ENCODE results near the gene KASH5.

DNA sequence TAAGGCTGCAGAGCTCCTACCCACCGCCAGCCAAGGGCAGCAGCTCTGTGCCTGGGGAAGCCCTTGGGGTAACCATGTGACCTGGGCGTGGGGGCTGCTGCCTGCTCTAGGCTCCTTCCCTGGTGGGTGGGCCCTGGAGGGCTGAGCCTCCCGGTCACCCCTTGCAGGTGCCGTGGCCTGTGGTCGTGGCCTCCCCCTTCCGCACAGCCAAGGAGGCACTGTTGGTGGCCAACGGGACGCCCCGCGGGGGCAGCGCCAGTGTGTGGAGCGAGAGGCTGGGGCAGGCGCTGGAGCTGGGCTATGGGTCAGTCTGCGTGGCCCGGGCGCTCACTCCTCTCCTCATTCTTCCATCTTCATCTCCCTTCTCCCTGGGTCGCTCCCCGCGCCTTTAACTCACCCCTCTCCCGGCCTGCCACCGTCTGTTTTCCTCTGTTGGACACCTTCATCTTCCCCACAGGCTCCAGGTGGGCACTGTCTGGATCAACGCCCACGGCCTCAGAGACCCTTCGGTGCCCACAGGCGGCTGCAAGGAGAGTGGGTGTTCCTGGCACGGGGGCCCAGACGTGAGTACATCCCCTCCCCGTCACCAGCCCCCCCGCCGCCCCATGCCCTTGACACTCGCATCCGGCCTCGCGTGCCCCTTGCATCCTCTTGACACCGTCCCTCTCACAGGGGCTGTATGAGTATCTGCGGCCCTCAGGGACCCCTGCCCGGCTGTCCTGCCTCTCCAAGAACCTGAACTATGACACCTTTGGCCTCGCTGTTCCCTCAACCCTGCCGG is 76.1 kb downstream of the KASH5 start:
- TF ChIP-seq, protein P1, sequence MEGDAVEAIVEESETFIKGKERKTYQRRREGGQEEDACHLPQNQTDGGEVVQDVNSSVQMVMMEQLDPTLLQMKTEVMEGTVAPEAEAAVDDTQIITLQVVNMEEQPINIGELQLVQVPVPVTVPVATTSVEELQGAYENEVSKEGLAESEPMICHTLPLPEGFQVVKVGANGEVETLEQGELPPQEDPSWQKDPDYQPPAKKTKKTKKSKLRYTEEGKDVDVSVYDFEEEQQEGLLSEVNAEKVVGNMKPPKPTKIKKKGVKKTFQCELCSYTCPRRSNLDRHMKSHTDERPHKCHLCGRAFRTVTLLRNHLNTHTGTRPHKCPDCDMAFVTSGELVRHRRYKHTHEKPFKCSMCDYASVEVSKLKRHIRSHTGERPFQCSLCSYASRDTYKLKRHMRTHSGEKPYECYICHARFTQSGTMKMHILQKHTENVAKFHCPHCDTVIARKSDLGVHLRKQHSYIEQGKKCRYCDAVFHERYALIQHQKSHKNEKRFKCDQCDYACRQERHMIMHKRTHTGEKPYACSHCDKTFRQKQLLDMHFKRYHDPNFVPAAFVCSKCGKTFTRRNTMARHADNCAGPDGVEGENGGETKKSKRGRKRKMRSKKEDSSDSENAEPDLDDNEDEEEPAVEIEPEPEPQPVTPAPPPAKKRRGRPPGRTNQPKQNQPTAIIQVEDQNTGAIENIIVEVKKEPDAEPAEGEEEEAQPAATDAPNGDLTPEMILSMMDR (IDR thresholded peaks at IDR 0.05) = no peak
- TF ChIP-seq POLR2A (IDR thresholded peaks at IDR 0.05) (no peak), EP300 (IDR thresholded peaks at IDR 0.05) (no peak)
